AG09319 (cell line): ENCODE results near the gene ZNF613.

Source experiments
- DNase-seq: peaks from one replicate; pipeline ENCODE4 v3.0.0-alpha.2; 2010; ENCODE audit warnings: low read depth; ENCODE audit errors: extremely low read depth
- CTCF ChIP-seq: IDR thresholded peaks from 2 replicates; pipeline ENCODE4 v1.5.1; 2011; ENCODE audit warnings: low read depth, mild to moderate bottlenecking, inconsistent platforms, low read length, moderate library complexity

The ZNF613 gene

DNA sequence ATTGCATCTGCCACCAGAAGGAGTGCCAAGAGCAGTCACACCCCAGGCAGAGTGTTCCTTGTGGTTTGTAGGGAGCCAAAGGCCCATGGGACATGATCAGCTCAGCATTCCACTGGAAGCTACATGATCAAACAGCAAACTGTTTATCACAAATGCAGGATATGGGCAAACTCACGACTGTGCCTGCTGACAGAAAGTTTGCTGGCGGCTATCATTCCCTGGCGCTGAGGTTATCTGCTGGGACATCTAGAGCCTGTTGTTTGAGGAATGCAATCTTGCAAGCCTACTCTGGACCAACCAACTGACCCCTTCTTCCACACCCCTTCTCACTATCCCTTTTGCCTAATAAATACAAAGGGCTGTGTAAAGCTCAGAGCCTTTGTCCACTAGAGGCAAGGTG, 7.7 kb upstream of the ZNF613 start:
- DNase-seq, result no peak
- TF ChIP-seq CTCF, result no peak

- no peak for TF ChIP-seq CTCF
- DNase-seq, result no peak
Measured at GRCh38 chr19:51921949-51922348, 5.3 kb upstream of the ZNF613 start.

DNA sequence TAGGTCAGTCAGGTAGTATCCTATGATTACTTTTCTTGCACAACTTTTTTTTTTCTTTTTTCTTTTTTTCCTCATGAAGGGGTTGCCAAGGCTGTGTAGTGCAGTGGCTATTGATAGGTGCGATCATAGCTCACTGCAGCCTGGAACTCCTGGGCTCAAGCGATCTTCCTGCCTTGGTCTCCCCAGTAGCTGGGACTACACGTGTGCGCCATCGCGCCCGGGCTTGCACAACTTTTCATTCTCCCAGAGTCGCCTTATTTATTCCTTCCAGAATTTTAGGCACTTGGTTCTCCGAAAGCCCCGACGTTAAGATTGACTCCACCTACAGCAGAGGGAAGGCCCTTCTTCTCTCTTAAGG, 867 bp upstream of the ZNF613 start:
- no peak for DNase-seq
- TF ChIP-seq CTCF, result no peak

DNA sequence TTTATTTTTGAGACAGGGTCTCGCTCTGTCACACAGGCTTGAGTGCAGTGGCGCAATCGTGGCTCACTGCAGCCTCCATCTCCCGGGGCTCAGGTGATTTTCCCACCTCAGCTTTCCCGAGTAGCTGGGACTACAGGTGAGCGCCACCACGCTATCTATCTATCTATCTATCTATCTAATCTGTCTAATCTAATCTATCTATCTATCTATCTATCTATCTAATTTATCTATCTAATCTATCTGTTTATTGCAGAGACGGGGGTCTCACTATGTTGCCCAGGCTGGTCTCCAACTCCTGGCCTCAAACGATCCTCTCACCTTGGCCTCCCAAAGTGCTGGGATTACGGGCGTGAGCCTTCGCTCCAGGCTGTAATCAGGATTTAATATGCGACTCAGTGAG, 587 bp downstream of the ZNF613 start:
- TF ChIP-seq CTCF, result no peak
- DNase-seq, result no peak

DNA sequence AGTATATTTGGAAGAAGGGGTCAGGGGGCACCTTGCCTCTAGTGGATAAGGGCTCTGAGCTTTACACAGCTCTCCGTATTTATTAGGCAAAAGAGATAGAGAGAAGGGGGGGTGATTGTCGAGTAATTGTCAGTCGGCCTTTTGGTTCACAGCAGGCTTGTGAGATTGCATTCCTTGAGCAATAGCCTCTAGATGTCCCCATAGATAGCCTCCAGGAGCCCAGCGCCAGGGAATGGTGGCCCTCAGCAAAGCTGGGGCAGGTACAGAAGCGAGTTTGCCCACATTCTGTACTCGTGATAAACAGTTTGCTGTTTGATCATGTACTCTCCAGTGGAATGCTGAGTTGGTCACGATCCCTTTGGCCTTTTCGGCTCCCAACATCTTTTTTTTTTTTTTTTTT, 4.6 kb downstream of the ZNF613 start:
- TF ChIP-seq CTCF, result no peak
- DNase-seq, result no peak

DNA sequence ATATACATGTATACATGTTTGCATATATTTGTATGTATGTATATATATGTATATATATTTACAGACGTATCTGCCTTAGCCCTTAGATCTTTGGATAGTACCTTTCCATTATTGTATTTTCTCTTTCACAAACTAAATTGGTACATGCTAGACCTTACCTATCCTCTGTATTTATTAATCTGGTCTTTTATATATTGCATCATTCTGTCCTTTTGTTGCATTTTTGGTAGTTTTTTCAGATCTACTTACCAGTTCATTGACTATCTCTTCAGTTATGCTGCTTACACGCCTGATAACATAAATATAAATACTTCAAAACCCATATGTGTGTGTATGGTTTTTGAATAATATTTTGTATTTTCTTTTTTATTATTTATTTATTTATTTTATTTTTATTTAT, 11.7 kb downstream of the ZNF613 start:
- TF ChIP-seq CTCF, result no peak
- DNase-seq, result no peak

DNA sequence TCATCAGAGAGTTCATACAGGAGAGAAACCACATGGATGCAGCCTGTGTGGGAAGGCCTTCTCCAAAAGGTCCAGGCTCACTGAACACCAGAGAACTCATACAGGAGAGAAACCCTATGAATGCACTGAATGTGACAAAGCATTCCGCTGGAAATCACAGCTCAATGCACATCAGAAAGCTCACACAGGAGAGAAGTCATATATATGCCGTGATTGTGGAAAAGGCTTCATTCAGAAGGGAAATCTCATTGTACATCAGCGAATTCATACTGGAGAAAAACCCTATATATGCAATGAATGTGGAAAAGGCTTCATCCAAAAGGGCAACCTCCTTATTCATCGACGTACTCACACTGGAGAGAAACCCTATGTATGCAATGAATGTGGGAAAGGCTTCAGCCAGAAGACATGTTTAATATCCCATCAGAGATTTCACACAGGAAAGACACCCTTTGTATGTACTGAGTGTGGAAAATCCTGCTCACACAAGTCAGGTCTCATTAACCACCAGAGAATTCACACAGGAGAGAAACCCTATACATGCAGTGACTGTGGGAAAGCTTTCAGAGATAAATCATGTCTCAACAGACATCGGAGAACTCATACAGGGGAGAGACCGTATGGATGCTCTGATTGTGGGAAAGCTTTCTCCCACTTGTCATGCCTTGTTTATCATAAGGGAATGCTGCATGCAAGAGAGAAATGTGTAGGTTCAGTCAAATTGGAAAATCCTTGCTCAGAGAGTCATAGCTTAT, 17.7 kb downstream of the ZNF613 start:
- no peak for DNase-seq
- no peak for TF ChIP-seq CTCF
